ENCODE results near the gene ZNF507.
"Not testable (repeated sequence)": the region's sequence is repeated elsewhere in the genome, so short reads cannot be mapped to it uniquely, and the experiment has no call there.

Gene ZNF507

GRCh38 chr19:32416749-32417456, 71.5 kb downstream of the ZNF507 start:
- no peak for DNase-seq

DNA sequence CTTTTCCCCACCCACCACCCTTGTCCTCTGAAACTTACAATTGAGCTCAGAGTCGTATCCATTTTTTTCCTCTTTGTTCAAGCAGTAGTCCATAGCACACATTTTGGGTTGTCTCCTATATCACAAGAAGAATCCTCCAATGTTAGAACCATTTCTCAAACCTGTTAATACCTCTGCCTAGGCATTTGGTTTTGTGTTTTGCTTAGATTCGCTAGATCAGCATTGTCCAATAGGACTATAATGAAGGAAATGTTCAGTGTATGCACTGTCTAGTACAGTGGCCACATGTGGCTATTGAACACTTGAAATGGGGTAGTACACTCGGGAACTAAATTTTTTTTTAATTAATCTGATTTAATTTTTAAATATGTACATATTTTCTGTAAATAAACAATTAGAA, 72.7 kb downstream of the ZNF507 start:
- no peak for DNase-seq

DNA sequence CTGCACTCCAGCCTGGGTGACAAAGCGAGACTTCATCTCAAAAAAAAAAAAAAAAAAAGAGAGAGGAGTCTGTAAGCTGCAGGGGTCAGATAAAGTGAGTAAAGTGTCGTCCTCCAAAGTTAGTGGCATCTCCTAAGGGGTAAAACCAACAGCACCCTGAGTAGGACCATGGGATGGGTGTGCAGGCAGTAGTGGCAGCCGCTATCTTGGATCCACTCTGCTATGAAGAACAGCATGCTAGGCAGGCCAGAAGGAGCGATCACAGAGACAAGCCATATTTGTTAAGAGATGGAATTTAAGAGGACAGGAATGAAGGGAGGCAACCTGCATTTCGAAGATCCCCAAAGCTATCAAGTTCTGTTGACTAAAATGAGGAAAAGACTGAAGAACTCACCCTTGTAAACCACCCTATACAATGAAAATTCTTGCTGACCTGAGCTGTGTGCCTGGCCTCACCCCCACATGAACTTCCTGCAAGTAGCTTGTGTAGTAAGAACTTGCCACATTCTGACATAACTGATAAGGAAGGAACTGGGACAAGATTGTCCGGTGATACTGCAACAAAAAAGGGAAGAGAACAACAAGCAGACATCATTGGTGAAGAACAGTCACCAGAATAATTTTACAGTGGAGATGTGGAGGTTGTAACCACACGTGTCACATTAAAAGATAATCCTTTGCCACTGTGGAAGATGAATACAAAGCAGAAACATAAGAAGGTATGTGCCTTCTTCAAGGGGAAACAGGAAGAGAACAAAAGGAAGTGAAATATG, 76.4 kb downstream of the ZNF507 start:
- no peak for DNase-seq

DNA sequence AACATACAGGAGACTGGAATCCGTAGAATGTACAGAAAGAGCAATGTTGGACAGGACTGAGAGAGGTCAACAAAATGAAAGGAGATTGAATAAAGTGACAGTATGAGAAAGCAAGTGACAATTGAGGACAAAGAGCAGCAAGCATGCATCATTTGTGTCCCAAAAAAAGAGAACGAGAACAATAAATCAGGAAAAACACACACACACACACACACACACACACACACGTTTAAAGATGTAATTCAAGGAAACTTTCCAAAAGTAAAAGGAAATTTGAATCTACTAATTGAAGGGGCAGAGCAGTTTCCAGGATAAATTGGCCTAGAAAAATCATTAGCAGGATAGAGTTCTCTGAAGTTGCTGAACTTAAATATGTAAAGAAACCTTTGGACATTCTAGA, 77.0 kb downstream of the ZNF507 start:
- no peak for DNase-seq

DNA sequence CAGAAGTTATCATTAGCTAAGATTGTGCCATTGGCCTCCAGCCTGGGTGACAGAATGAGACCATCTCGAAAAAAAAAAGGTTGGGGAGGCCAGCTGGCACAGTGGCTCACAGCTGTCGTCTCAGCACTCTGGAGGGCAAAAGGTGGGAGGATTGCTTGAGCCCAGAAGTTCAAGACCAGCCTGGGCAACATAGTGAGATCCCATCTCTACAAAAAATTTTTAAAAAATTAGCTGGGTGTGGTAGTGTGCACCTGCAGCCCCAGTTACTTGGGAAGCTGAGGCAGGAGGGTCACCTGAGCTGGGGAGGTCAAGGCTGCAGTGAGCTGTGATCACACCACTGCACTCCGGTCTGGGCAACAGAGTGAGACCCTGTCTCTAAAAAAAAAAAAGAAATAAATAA, 78.5 kb downstream of the ZNF507 start:
- DNase-seq, result not testable (repeated sequence)

- no peak for DNase-seq
These were observed 82.1 kb downstream of the ZNF507 start for GRCh38 chr19:32427536-32427935.

DNA sequence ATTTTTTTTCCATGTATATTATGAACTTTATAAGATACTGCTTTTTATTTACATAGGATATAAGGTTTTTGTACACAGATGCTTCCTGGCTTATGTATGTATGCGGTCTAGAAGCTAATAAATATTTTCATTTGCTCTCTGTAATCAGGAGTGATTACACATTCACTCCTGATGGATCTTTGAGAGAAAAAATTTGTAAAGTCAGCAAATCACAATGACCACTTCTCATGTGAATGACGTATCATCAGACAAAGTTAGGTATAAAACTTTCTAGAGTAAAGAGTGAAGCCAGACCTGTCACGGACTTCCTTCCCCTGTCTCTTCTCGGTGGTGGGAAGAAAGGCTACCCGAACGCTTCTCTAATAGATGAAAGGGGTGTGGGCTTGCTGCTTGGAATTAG, 91.3 kb downstream of the ZNF507 start:
- no peak for DNase-seq

DNA sequence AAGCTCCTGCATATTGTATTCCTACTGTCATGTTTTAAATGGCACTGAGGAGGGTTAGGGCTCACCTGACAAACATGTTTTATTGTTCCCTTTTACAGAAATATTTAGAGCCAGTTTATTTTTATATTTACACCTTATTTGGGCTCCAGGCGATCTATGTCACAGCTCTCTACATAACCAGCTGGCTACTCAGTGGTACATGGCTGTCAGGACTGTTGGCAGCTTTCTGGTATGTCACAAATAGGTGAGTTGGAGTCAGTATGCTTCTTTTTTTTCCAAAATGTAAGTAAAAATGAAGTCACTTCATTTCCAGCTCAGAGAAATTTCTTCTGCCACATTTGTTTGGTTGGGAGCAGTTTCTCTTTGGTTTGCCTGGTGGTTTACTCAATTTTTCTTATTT, 91.7 kb downstream of the ZNF507 start:
- no peak for DNase-seq
